CD4-positive, alpha-beta T cell treated with Interleukin-10 for 1 hour (primary cell): ENCODE results near the gene DUSP2.
A peak's percentile ranks its signal among the peaks of the same experiment; 100 is the strongest.

Experiments
- DNase-seq: peaks from one replicate; pipeline ENCODE4 v3.0.0-alpha.2; 2020

DUSP2 gene

GRCh38 chr2:96131152-96131812 is 14.0 kb downstream of the DUSP2 start:
- peak; percentile 34 for DNase-seq

- peak; percentile 10 for DNase-seq
Measured at GRCh38 chr2:96130483-96130882, 14.8 kb downstream of the DUSP2 start.

GRCh38 chr2:96129528-96130120 is 15.6 kb downstream of the DUSP2 start:
- peak; percentile 29 for DNase-seq

- no peak for DNase-seq
Measured at GRCh38 chr2:96128456-96128855, 16.8 kb downstream of the DUSP2 start.

GRCh38 chr2:96124406-96125265 is 20.6 kb downstream of the DUSP2 start:
- no peak for DNase-seq

GRCh38 chr2:96123936-96124335 is 21.3 kb downstream of the DUSP2 start:
- no peak for DNase-seq

GRCh38 chr2:96123290-96123689 is 21.9 kb downstream of the DUSP2 start:
- no peak for DNase-seq

- DNase-seq = no peak
Measured at GRCh38 chr2:96122391-96122790, 22.8 kb downstream of the DUSP2 start.

GRCh38 chr2:96121414-96121813 is 23.8 kb downstream of the DUSP2 start:
- no peak for DNase-seq

- no peak for DNase-seq
Measured at GRCh38 chr2:96120991-96121390, 24.2 kb downstream of the DUSP2 start.

- no peak for DNase-seq
Measured at GRCh38 chr2:96120091-96120720, 25.0 kb downstream of the DUSP2 start.

- DNase-seq = no peak
Measured at GRCh38 chr2:96119389-96119751, 25.9 kb downstream of the DUSP2 start.

- DNase-seq = no peak
Measured at GRCh38 chr2:96118698-96119388, 26.4 kb downstream of the DUSP2 start.

GRCh38 chr2:96117701-96118588 is 27.3 kb downstream of the DUSP2 start:
- no peak for DNase-seq

GRCh38 chr2:96116879-96117533 is 28.2 kb downstream of the DUSP2 start:
- DNase-seq = peak; percentile 65

GRCh38 chr2:96116424-96116878 is 28.8 kb downstream of the DUSP2 start, which contains the start of gene ADRA2B:
ADRA2B (minus strand) TSS chr2:96116571; CDS start chr2:96116149, 422 bp downstream.
- peak; percentile 85 for DNase-seq

- no peak for DNase-seq
Measured at GRCh38 chr2:96115631-96116423, 29.4 kb downstream of the DUSP2 start.

- DNase-seq = no peak
Measured at GRCh38 chr2:96114903-96115581, 30.2 kb downstream of the DUSP2 start.

GRCh38 chr2:96114546-96114902 is 30.7 kb downstream of the DUSP2 start:
- DNase-seq = no peak

GRCh38 chr2:96113951-96114350 is 31.3 kb downstream of the DUSP2 start:
- no peak for DNase-seq
